HG03025 (cell line): ENCODE data around the gene PRRC2A.
"Not testable (repeated sequence)": the region's sequence is repeated elsewhere in the genome, so short reads cannot be mapped to it uniquely, and the experiment has no call there.

ENCODE experiments used
- ATAC-seq: cut with Tn5 transposase; IDR thresholded peaks from one replicate; pipeline ENCODE4 v1.9.1; 2021; ENCODE audit warnings: mild to moderate bottlenecking, moderate library complexity; ENCODE audit not compliant: unreplicated experiment, low FRiP score

The PRRC2A gene

GRCh38 chr6:31585491-31585890 lies 35.0 kb upstream of the PRRC2A start:
- ATAC-seq = no peak

GRCh38 chr6:31586008-31586407 lies 34.5 kb upstream of the PRRC2A start, which contains the start of gene LST1:
TSS of gene LST1 (plus strand) at chr6:31586277. CDS start at chr6:31587300, 1,023 bp downstream.
- ATAC-seq = no peak

GRCh38 chr6:31586599-31587281 lies 33.8 kb upstream of the PRRC2A start:
- no peak for ATAC-seq

GRCh38 chr6:31587791-31588777 lies 32.4 kb upstream of the PRRC2A start:
- ATAC-seq = no peak

- ATAC-seq = no peak
Observed at GRCh38 chr6:31588871-31589650, 31.5 kb upstream of the PRRC2A start.

GRCh38 chr6:31590691-31591090 lies 29.8 kb upstream of the PRRC2A start:
- ATAC-seq = not testable (repeated sequence)

- no peak for ATAC-seq
Observed at GRCh38 chr6:31592396-31592771, 28.1 kb upstream of the PRRC2A start.

GRCh38 chr6:31597006-31597405 lies 23.5 kb upstream of the PRRC2A start:
- ATAC-seq = no peak

GRCh38 chr6:31607317-31607716 lies 13.2 kb upstream of the PRRC2A start:
- ATAC-seq = no peak

- no peak for ATAC-seq
Observed at GRCh38 chr6:31609519-31610406, 10.8 kb upstream of the PRRC2A start.

GRCh38 chr6:31610968-31611367 lies 9.5 kb upstream of the PRRC2A start:
- ATAC-seq = no peak

- ATAC-seq = no peak
Observed at GRCh38 chr6:31614075-31614619, 6.4 kb upstream of the PRRC2A start.

GRCh38 chr6:31614684-31615578 lies 5.6 kb upstream of the PRRC2A start, which contains the start of gene AIF1:
TSS of gene AIF1 (plus strand) at chr6:31615234. CDS start at chr6:31615330, 96 bp downstream.
- ATAC-seq = no peak

GRCh38 chr6:31615748-31616147 lies 4.8 kb upstream of the PRRC2A start:
- ATAC-seq = no peak

GRCh38 chr6:31617010-31617409 lies 3.5 kb upstream of the PRRC2A start:
- ATAC-seq = no peak

GRCh38 chr6:31619805-31620585 lies 520 bp upstream of the PRRC2A start:
- ATAC-seq = peak; percentile 85

- no peak for ATAC-seq
Observed at GRCh38 chr6:31621320-31621939, 915 bp downstream of the PRRC2A start.
